Measurements from ENCODE around the gene CELSR2.

CELSR2 gene

GRCh38 chr1:109243860-109244552, 5.3 kb upstream of the CELSR2 start:
- Histone ChIP-seq H3K9me3 (no peaks in the 10 kb centered on the region), H3K27me3 (peaks cover 79% of the 10 kb centered on the region)

GRCh38 chr1:109246141-109246551, 3.2 kb upstream of the CELSR2 start:
- no peak for TF ChIP-seq CTCF (IDR thresholded peaks at IDR 0.05)
- H3K4me1 ChIP-seq (ENCODE audit: control insufficient read depth in 1 of 2, insufficient read depth in 1 of 2, low read depth in 1 of 2, low read length in 1 of 2), result peaks cover 5 to 12% of the 10 kb centered on the region in 2 experiments
- peaks cover 89% of the 10 kb centered on the region for H3K27me3 ChIP-seq

More at GRCh38 chr1:109243860-109244552, 5.3 kb upstream of the CELSR2 start:
- peaks cover 0 to 1% of the 10 kb centered on the region in 2 experiments for H3K4me1 ChIP-seq (ENCODE audit: control insufficient read depth in 1 of 2, insufficient read depth in 1 of 2, low read depth in 1 of 2, low read length in 1 of 2)
- no peak overlapping the region for H3K27ac ChIP-seq
- H3K36me3 ChIP-seq, result peaks cover 11% of the 10 kb centered on the region
- TF ChIP-seq CTCF (IDR thresholded peaks at IDR 0.05), result no peak
- H3K4me3 ChIP-seq (ENCODE audit: low read depth in 1 of 2, low read length in 1 of 2), result no peak overlapping the region

GRCh38 chr1:109247401-109248365, 1.7 kb upstream of the CELSR2 start:
- Histone ChIP-seq H3K4me1 (ENCODE audit: control insufficient read depth in 1 of 2, insufficient read depth in 1 of 2, low read depth in 1 of 2, low read length in 1 of 2) (peaks cover 5 to 12% of the 10 kb centered on the region in 2 experiments), H3K36me3 (no peaks in the 10 kb centered on the region), H3K9me3 (no peaks in the 10 kb centered on the region), H3K27me3 (peaks cover 89% of the 10 kb centered on the region), H3K27ac (no peak overlapping the region), H3K4me3 (ENCODE audit: low read depth in 1 of 2, low read length in 1 of 2) (no peak overlapping the region)
- no peak for TF ChIP-seq CTCF (IDR thresholded peaks at IDR 0.05)

More at GRCh38 chr1:109246141-109246551, 3.2 kb upstream of the CELSR2 start:
- Histone ChIP-seq H3K27ac (no peak overlapping the region), H3K36me3 (no peaks in the 10 kb centered on the region), H3K9me3 (no peaks in the 10 kb centered on the region), H3K4me3 (ENCODE audit: low read depth in 1 of 2, low read length in 1 of 2) (no peak overlapping the region)

- no peak overlapping the region for H3K4me3 ChIP-seq (ENCODE audit: low read depth in 1 of 2, low read length in 1 of 2)
These were observed 919 bp upstream of the CELSR2 start for GRCh38 chr1:109248444-109248796.

More at GRCh38 chr1:109248444-109248796, 919 bp upstream of the CELSR2 start:
- no peaks in the 10 kb centered on the region for H3K9me3 ChIP-seq
- no peaks in the 10 kb centered on the region for H3K36me3 ChIP-seq
- no peak for TF ChIP-seq CTCF (IDR thresholded peaks at IDR 0.05)
- H3K27ac ChIP-seq, result no peak overlapping the region
- peaks cover 89% of the 10 kb centered on the region for H3K27me3 ChIP-seq
- peaks cover 5 to 12% of the 10 kb centered on the region in 2 experiments for H3K4me1 ChIP-seq (ENCODE audit: control insufficient read depth in 1 of 2, insufficient read depth in 1 of 2, low read depth in 1 of 2, low read length in 1 of 2)
